ENCODE results near the gene ORC5.
"Not testable (repeated sequence)": the region's sequence is repeated elsewhere in the genome, so short reads cannot be mapped to it uniquely, and the experiment has no call there.

GRCh38 chr7:104234990-104235389 lies 27.2 kb upstream of the ORC5 start:
- TF ChIP-seq POLR2AphosphoS5 (IDR thresholded peaks at IDR 0.05; ENCODE audit: borderline replicate concordance, low read depth, low read length); EZH2 (IDR thresholded peaks at IDR 0.05): not testable (repeated sequence)

All from SK-N-MC (cell line).